ENCODE results near the gene TBCD. TPM values are rescaled to one million over a fixed set of nuclear protein-coding genes. Genes with fewer than 3 reads are reported as not detected.

Gene TBCD
- total RNA-seq, 1 donor from 2014 or later = 50.9 TPM

DNA sequence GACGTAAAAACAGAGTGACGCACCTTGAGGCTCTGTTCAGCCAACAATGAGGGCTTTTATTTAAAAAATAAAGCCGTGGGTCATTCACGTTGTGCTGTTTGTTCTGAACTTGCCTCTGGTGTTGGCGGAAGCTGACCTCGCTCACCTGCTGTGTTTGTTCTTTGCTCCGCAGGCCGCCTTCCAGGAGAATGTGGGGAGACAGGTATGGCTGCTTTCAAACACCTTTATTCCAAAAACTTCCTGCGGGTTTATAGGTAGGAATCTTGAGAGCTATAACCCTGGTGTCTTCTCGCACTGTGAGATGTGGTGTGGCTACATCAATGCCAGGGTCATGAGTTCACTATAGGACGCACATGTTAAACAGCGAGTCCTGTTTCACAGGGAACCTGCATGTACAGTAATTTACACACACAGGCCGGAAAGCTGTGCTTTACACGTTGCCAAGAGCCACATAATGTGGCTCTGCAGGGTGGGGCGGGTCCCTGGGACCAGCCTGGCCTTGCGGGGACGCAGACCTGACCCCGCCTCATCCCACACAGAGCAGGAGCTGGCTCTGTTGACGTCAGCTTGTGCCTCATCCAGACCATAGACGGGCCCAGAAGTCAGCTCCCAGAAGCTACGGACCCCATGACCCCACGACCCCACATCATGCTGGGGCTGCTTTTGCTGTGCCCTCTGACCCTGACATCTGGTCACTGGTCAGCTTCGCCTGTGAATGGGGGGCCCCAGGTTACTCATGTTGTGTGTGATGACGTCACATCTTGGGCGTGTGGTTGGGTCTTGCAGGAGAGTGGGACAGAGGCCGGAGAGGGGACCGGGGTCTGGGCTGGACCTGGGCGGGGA is 137.9 kb downstream of the TBCD start:
- DNase-seq = no peak

DNA sequence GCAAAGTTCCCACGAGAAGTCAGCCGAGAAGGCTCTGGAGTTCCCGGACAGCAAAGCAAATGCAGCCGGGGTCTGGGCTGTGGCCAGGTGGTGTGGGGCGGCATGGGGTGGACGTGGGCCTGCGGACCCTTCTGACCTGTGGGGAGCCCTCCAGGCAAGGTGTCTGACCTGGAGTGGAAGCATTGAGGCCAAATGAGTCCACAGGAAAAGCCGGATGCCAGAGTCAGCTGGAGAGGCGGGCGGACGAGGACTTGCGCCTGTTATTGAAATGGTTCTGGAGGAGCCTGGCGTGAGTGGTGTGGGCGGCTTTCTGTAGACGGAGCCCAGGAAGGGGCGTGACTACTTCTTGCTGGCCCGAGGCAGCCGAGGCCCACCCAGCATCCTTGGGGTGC is 138.5 kb downstream of the TBCD start:
- DNase-seq = no peak

DNA sequence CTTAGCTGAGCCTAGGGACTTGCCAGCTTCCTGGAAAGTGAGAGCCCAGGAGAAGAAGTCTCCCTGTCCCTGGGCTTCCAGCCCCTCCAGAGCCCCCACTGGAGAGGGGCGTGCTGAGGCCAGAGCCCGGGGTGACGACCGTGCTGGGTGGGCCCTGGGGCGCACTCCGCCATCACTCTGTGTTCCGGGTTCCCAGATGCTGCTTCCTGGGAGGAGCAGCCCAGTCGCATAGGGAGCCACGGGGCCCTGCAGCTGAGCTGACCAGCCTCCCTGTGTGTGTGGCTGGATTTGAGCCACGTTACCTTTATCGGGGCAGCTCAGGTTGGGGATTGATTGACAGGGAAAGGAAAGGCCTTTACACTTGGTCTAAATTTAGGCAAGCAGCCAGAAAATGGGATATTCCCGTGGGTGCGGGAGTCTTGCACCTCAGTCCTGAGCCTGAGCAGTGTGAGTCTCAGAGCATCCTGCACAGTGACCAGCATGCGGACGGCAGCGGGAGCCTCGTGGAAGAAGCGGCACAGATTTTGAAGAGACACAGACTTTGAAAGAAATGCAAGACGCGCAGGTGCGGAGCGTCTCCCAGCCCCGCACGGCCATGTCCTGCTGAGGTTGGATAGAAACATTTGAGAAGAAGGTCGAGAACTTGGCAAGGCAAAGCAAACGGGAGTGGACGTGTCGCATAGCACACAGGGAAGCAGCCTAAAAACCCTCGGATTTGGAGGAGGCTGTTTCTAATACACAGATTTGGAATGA is 139.2 kb downstream of the TBCD start:
- no peak for DNase-seq

DNA sequence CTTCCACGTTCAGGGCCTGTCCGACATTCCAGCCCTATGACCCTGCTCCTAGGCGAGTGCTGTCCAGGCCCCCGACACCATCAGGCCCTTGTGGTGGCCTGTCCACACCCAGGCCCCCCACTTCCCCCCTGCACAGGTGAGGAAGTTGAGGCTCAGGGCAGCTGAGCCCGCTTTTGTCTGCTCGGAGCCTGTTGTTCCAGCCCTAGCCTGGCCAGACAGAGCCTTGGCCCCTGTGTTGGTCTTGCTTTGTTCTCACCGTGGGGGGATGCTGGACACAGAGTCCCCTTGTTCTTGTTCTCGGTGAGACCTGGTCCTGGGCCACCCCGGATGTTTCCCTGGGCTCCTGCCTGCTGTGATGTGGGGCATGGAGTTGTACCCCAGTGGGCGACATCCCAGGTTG is 140.0 kb downstream of the TBCD start:
- no peak for DNase-seq

DNA sequence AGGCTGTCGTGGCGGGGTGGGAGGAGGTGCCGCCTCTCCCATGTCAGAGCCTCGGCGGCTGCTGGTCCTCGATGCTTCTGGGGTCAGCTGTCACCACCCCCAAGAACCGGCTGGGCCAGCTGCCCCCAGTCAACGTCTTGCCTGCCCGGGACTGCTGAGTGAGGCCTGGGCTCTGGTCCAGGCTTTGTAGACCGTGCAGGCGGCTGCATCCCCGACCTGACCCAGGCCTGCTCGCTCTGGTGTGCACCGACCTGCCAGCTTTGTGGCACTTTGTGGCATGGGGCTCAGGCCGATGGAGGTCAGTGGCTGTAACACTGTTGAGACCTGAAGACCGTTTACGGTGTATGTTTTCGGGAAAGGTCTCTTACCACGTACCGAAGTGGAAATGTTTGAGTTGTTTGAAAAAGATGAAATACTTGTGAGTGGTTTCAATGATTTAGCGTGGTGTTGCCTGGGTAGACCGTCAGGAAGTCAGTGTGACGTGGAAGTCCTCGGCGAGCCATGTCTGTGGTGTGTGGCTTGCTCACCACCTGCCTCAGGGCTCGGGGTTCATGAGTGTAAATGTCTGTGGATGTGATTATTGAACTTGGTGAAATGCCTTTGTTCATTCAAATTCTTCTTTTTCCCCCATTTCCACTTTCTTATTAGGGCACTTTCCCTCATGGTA is 141.2 kb downstream of the TBCD start:
- DNase-seq = no peak

DNA sequence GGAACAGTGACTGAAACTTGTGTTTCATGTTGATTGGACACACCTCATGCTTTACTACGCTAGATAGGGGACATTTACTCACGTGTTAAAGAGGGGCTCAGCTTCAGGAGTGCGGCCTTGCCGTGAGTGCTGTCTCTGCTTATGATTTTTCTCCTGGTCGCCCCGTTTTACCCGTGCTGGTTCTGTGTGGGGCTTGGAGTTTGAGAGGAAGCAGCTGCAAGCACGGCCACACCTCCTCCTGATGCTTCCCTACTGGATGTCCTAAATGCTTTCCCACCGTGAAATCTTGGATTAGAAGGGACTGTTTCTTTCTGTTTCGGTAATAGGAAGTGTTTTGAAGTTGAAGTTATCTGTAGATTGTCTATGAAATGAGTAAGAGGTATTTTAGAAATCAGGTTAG is 141.9 kb downstream of the TBCD start:
- DNase-seq = peak; percentile 79

DNA sequence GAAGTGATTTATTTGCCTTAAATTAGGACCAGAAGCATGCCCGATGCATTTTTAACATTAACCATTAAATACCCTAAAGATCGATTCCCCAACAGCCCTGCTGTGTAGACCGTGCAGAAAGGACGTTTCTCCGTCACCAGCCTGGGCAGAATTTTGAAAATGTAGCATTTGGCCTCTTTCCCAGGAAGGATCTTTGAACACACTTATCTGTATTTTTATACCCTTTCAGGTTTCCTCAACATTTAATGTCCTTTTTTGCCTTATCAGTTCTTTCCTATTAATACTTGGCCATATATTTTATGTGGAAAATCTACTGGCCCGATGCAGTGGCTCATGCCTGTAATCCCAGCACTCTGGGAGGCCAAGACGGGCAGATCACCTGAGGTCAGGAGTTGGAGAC is 142.5 kb downstream of the TBCD start:
- no peak for DNase-seq

DNA sequence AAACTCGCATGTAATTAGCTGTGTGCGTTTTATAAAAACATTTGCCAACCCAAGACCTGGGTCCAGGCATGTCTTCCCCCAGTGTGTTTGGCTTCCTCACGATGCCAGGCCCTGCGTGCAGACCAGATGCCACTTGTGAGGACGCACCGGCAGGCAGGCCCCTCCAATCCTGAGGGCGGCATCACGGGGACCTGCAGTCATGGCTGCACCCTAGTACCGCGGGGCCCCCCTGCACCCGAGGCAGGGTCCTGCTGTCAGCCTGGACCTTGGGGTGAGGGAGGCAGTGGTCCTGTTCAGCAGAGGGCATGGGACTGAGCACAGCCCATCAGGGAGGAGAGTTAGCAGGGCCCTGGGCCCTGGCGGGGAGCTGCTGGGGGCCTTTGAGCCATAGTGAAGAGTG is 143.2 kb downstream of the TBCD start:
- DNase-seq = no peak

DNA sequence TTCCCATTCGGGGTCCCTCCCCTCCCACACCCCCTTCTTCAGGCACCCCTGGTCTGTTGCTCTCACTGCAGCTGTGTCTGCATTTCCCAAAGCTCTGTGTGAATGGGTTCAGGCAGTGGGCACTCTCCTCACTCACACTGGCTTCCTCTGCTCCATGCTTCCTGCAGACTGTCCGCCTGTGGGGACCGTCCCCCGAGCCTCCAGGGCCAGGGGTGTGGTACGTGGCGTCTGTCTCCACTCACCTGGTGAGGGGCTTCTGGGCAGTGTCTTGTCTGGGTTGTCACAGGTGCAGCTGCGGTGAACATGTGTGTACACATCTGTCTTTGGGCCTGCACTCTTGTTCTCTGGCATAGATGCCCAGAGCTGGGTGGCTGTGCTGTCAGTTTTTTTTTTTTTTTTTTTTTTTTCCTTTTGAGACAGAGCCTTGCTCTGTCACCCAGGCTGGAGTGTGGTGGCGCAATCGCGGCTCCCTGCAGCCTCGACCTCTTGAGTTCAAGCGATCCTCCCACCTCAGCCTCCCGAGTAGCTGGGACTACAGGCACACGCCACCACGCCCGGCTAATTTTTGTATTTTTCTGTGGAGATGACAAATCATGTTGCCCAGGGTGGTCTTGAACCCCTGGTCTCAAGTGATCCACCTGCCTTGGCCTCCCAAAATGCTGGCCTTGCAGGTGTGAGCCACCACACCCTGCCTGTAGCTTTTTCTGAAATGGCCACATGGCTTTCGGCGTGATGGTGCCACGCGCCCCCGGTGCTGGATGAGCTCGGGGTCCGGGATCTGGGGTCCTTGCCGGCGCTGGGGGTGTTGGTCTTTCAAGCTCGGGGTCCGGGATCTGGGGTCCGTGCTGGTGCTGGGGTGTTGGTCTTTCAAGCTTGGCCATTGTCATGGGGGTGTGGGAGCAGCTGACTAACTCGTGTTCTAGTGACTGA is 144.5 kb downstream of the TBCD start:
- no peak for DNase-seq

DNA sequence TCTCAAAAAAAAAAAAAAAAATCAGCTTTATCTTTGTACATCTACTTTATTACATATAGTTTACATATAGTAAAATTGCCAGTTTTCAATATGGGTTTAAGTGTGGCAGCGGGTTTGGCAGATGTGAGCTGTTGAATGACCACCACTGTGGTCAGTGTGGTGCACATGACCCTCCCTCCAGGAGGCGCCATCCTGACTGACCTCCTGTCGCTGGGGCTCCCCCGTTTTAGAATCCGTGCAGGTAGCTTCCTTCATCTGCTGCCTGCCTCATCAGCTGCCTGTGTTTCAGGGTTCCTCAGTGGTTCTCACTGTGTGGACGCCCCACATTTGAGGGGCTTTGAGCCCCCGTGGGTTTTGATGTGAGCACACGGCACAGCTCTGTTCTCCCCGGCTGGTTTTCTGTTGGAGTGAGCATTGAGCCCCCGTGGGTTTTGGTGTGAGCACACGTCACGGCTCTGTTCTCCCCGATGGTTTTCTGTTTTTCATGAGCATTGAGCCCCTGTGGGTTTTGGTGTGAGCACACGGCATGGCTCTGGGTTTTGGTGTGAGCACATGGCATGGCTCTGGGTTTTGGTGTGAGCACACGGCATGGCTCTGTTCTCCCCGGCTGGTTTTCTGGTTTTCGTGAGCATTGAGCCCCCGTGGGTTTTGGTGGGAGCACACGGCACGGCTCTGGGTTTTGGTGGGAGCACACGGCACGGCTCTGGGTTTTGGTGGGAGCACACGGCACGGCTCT is 145.8 kb downstream of the TBCD start:
- no peak for DNase-seq

DNA sequence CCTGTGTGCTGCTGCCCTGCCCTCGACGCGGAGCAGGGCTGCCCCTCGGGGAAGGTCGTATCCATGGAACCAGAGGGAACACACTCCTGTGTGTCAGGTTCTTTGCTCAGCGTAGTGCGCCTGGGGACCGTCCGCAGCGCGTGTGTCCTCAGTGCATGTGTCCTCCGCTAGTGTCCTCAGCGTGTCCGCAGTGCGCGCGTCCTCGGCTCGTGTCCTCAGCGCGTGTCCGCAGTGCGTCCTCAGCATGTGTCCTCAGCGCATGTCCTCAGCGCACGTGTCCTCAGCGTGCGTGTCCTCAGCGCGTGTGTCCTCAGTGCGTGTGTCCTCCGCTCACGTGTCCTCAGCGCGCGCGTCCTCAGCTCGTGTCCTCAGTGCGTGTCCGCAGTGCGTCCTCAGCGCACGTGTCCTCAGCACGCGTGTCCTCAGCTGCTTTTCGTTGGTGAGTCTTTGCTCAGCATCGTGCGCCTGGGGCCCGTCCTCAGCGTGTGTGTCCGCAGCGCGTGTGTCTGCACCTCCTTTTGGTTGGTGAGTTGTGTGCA is 147.2 kb downstream of the TBCD start:
- DNase-seq = no peak

DNA sequence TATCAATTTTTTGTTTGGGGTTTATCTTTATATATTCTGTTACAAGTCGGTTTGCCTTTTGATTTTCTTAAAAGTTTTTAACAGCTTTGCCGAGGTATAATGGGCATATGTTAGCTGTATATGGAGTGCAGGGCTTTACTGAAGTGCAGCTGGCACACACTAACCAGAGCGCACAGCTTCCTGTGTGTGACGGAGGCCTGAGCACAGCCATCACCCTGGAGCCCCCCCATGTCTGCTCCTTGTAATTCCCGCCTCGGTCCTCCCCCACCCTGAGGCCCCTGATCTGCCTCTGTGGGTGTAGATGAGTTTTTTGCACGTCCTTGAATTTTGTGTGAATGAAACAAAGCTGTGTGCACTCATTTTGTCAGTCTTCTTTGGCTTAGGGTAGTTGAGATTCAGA is 148.1 kb downstream of the TBCD start:
- DNase-seq = no peak

DNA sequence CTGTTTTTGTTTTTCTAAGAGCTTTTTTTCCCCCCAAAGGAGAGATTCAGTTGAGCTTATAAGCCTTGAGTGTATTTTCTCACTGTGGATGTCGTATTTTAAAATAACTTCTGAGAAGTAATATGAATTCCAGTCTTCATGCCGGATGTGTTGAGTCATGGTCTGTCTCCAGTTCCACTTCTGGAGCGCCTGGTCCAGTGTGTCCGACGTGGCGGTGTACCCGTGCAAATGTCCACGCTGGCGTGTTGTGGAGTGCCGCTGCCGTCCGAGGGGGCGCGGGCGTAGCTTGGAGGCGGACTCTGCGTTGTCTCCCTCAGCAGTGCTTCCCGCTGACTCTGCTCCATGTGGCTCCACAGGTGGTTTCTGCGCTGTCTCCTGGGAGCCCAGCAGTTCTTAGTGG is 148.9 kb downstream of the TBCD start:
- no peak for DNase-seq

DNA sequence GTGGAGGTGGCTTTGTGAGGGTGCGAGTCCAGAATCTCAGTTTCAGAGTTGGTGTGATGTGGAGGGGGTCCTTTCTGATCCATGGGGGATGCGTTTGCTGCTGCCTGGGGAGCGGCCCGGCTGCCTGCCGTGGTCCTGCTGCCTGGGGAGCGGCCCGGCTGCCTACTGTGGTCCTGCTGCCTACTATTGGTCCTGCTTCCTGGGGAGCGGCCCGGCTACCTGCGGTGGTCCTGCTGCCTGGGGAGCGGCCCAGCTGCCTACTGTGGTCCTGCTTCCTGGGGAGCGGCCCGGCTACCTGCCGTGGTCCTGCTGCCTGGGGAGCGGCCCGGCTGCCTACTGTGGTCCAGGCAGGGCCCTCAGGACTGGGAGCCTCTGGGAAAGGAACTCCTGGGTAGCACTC is 149.5 kb downstream of the TBCD start:
- DNase-seq = no peak

DNA sequence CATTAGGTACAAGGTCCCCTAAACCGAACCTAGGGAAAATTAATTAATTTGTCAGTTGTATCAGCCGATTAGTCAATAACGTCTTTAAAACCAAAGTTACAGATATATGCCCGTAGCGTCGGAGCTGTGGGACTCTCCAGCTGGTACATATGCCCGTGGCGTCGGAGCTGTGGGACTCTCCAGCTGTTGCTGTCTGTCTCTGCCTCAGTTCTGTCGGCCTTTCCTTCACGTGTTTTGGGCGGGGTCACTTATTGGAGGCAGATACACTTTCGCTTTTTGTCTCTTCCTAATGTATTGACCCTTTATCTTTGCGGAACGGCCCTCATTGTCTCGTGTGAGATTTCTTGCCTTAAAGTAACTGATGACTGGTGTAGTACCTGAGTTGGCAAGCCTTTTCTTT is 150.0 kb downstream of the TBCD start:
- DNase-seq = no peak

DNA sequence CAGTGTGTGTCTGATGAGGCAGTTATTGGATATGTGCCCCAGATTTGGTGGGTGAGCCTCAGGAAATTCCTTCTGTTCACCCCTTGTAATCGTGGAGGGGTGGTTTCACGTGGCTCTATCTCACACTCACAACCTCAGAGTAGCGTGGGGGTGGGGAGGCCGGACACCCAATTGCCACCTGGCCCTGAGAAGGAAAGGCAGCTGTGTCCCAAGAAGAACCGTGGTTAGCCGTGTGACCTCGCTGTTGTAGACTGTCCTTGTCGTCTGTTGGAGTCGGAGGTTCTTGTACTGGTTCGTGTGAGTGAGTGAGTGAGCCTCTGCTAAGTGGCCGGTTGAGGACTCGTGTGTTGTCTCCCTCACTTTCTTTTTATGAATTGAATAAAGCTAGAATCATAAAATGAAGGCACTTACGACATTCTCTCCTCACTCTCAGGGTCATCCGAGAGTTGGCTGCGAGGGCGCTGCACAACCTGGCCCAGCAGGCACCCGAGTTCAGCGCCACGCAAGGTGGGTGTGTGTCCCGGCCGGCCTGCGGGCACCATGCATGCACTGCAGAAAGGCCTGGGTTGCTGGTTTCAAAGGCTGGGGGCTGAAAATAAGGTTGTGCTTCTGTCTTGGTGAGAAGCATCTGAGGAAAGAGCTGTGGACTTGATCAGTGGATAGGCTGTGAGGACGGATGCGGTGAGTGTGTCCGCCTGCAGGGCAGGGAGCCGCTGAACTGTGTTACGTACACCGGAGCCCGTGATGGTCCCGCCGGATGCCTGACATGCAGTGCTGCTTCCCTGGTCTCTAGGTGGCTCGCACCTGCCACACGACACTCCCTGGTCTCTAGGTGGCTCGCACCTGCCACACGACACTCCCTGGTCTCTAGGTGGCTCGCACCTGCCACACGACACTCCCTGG is 151.4 kb downstream of the TBCD start:
- DNase-seq = no peak

DNA sequence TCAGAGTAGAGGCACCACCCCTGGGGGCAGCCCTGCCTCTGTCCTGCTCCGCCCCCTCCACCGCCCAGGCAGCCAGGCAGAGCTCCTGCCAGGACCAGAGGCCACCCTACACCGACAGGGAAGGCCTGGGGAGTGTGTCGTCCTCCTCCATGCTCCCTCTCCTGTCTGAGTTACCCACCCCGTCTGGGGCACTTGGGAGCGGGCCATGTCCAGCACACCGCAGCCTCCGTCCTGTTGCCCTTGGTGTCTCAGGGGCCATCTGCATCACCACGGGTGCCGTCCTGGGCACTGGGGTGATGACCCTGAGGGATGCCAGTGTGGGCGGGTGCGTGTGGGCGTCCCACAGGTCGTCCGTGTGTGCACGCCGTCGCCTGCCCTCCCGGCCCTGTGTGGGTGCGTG is 153.3 kb downstream of the TBCD start:
- no peak for DNase-seq

DNA sequence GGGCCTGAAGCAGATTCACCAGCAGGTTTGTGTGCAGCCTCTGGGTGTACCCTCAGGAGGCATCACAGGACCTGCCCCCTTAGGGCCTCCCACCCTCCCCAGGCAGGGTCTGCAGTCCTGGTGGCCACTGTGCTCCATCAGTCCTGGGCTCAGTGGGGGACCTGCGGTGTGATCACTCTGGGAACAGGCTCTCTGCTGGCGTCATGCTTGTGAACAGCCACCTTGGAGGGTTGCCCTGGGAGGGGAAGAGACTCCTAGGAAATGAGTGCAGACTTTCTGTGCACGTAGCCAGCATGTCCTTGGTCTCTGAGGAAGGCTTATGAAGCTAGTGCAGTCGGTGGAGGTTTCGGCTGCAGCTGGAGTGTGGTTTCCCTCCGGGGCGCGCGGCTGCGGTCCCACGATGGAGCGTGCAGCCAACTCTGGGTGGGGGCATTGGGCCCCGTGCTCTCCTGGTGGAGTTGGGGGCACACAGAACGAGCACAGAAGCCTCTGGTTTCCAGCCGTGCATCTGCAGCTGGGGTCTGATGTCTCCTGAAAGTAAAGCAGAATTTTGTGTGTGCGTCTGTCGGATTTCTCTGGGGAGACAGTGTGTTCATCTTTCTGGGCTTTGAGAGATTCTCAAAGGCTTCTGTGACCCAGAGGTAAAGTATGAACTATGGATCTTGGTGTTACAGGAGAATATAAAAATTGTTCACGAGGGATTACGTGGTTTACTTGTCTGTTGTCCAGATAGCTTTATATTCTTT is 156.1 kb downstream of the TBCD start:
- DNase-seq = no peak

DNA sequence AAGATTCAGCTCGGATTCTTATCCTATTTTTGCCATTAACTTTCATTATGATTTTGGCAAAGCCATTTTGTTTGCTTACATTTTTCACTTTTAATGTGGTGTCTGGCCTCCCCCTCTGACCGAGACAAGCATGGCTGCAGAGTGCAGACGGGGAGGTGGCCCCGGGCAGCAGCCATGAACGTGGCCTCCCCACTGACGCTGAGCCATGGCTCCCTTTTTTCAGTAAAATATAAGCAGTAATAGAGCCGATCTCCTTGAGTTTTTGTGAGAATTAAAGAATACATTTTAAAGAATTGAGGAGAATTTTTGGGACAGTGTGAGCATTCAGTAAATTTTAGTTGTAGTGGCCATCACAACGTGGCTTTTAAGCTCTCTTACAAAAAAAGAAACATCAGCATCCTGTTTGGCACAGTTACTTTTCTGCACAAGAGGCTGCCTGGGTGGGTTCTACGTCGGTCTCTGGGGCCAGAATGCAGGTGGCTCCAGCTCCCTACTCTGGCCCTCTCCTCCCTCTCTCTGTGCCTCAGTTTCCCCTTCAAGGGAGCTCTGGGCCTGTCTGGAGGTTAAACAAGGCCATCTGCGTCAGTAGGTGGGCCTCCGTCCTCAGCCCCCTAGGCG is 156.8 kb downstream of the TBCD start:
- no peak for DNase-seq
